Panc1 (cell line): ENCODE data around the gene SPDEF. TPM values are rescaled to one million over a fixed set of nuclear protein-coding genes. Genes with fewer than 3 reads are reported as not detected.

Experiments used
- ATAC-seq: fragments of 200-7000 bp; cut with Tn5 transposase; 2 replicates; pipeline ENCODE4 v1.9.1; 2020; ENCODE audit warnings: mild to moderate bottlenecking, moderate library complexity
- BruUV-seq: library from RNA; stranded (reverse); fragments of 400-500 nt; replicated peaks from 2 replicates; lab custom pipeline; 2021; lab: Mats Ljungman, UMichigan
- CTCF ChIA-PET: fragments of 300-600 bp; sonication (Branson Sonifier 250); formaldehyde crosslinking; loops from one replicate; lab custom pipeline; 2022; ENCODE audit warnings: antibody characterized with exemption; lab: Charles Lee
- POLR2A ChIA-PET: fragments of 300-600 bp; sonication (Branson Sonifier 250); formaldehyde crosslinking; loops from one replicate; lab custom pipeline; 2022; ENCODE audit warnings: antibody characterized with exemption; lab: Charles Lee
- DNase-seq: peaks from one replicate; pipeline ENCODE4 v3.0.0-alpha.2; 2010; ENCODE audit warnings: low read depth, low spot score
- H3K27ac ChIP-seq: 2 replicates; pipeline ENCODE4 v1.5.1; 2011; ENCODE audit warnings: mild to moderate bottlenecking, low read length, inconsistent platforms
- H3K27me3 ChIP-seq: fragments of 200-500 bp; sonication (Bioruptor generic); 2 replicates; pipeline ENCODE4 v1.6.0; 2014; ENCODE audit warnings: low read length, inconsistent platforms; ENCODE audit not compliant: control insufficient read depth, insufficient read depth
- H3K36me3 ChIP-seq: fragments of 200-500 bp; sonication (Bioruptor generic); 2 replicates; pipeline ENCODE4 v1.5.1; 2014; ENCODE audit warnings: inconsistent platforms, mild to moderate bottlenecking, low read length, moderate library complexity; ENCODE audit not compliant: control insufficient read depth, insufficient read depth
- H3K4me1 ChIP-seq: 2 replicates; pipeline ENCODE4 v1.5.1; 2011; ENCODE audit warnings: inconsistent platforms, mild to moderate bottlenecking, low read length, moderate library complexity; ENCODE audit not compliant: control insufficient read depth, insufficient read depth
- H3K4me3 ChIP-seq, 2 experiments: 2 replicates each; pipeline ENCODE4 v1.5.1; 2011 to 2012; ENCODE audit warnings: low read depth in 2 of 2, low read length in 2 of 2, mild to moderate bottlenecking in 2 of 2, inconsistent platforms in 1 of 2, moderate library complexity in 1 of 2
- H3K9me3 ChIP-seq: fragments of 200-500 bp; sonication (Bioruptor generic); 2 replicates; pipeline ENCODE4 v1.5.1; 2014; ENCODE audit warnings: low read depth, mild to moderate bottlenecking, inconsistent platforms, low read length, moderate library complexity; ENCODE audit not compliant: control insufficient read depth, insufficient read depth
- CTCF ChIP-seq: fragments of 450-650 bp; IDR thresholded peaks from 2 replicates; pipeline ENCODE4 v1.5.1; 2017; ENCODE audit warnings: mild to moderate bottlenecking
- POLR2AphosphoS5 ChIP-seq: IDR thresholded peaks from 2 replicates; pipeline ENCODE4 v1.6.1; 2012; ENCODE audit warnings: mild to moderate bottlenecking, low read depth, low read length, moderate library complexity
- REST ChIP-seq, 2 experiments: IDR thresholded peaks; 2 replicates each; pipeline ENCODE4 v1.6.1; 2011 to 2012; ENCODE audit warnings: low read depth in 2 of 2, control low read depth in 1 of 2, low read length in 1 of 2, mild to moderate bottlenecking in 1 of 2, moderate library complexity in 1 of 2; ENCODE audit not compliant: insufficient read depth in 1 of 2
- SIN3A ChIP-seq: IDR thresholded peaks from 2 replicates; pipeline ENCODE4 v1.6.1; 2012; ENCODE audit warnings: low read depth, mild to moderate bottlenecking, low read length, moderate library complexity, borderline replicate concordance; ENCODE audit not compliant: insufficient read depth
- TCF7L2 ChIP-seq: IDR thresholded peaks from 2 replicates; pipeline ENCODE4 v1.6.1; 2011; ENCODE audit warnings: mild to moderate bottlenecking, low read depth, low read length, inconsistent platforms
- in situ Hi-C: cut with HindIII; loops from 2 replicates; pipeline ENCODE4 v1.10.0; 2016; ENCODE audit warnings: low sequenced_read_pairs, low pct_unique_long_range_greater_than_20kb
- intact Hi-C: fragments of 100-400 bp; cut with micrococcal nuclease; formaldehyde crosslinking; loops from one replicate; pipeline ENCODE4 v1.10.0; 2022; ENCODE audit not compliant: unreplicated experiment
- total RNA-seq: library from RNA; stranded (reverse); gene quantifications from one replicate; pipeline ENCODE4 v1.2.1, GENCODE V29; 2021; ENCODE audit not compliant: unreplicated experiment

SPDEF gene
- total RNA-seq, 1 experiment from 2014 or later = 1.6 TPM

- Histone ChIP-seq H3K4me3 (no peak overlapping the region), H3K4me1 (peaks cover 26% of the 10 kb centered on the region), H3K27me3 (no peaks in the 10 kb centered on the region), H3K9me3 (no peaks in the 10 kb centered on the region), H3K36me3 (no peaks in the 10 kb centered on the region), H3K27ac (peak overlapping the region; percentile 29; the same call in 1 of the 2 replicates)
- TF ChIP-seq POLR2AphosphoS5 = no peak
- no peak for TF ChIP-seq SIN3A
- TF ChIP-seq CTCF = no peak
- TF ChIP-seq TCF7L2 = no peak
- no peak for TF ChIP-seq REST (IDR thresholded peaks at IDR 0.05; ENCODE audit: insufficient read depth in 1 of 2, low read depth in 2 of 2, low read length in 1 of 2)
- in situ Hi-C loops = no loop called here
- ATAC-seq (peak; percentile 57), DNase-seq (no peak)
- ChIA-PET CTCF (no interaction called here), POLR2A (no interaction called here)
- intact Hi-C loops = no loop called here
- no TSS peak for BruUV-seq
Measured at GRCh38 chr6:34553750-34554149, 2.4 kb downstream of the SPDEF start.

GRCh38 chr6:34553146-34553545 lies 3.0 kb downstream of the SPDEF start:
- TF ChIP-seq SIN3A (no peak), REST (IDR thresholded peaks at IDR 0.05; ENCODE audit: insufficient read depth in 1 of 2, low read depth in 2 of 2, low read length in 1 of 2) (no peak), TCF7L2 (no peak), POLR2AphosphoS5 (no peak), CTCF (no peak)
- Histone ChIP-seq H3K36me3 (no peaks in the 10 kb centered on the region), H3K4me3 (no peak overlapping the region), H3K27ac (no peak overlapping the region), H3K9me3 (no peaks in the 10 kb centered on the region), H3K4me1 (peaks cover 26% of the 10 kb centered on the region), H3K27me3 (no peaks in the 10 kb centered on the region)
- no TSS peak for BruUV-seq
- CTCF ChIA-PET = no interaction called here
- DNase-seq = no peak
- in situ Hi-C loops (no loop called here), intact Hi-C loops (no loop called here)
- no peak for ATAC-seq
- POLR2A ChIA-PET = no interaction called here
